Measurements from ENCODE around the gene ABAT.
"Not testable (repeated sequence)": the region's sequence is repeated elsewhere in the genome, so short reads cannot be mapped to it uniquely, and the experiment has no call there.

ABAT gene

GRCh38 chr16:8741636-8742035 is 67.2 kb downstream of the ABAT start:
- ChIA-PET CTCF (no interaction called here), POLR2A (ENCODE audit: low non-redundant PET) (no interaction called here)
- H3K27ac ChIP-seq: no peak overlapping the region
- DNase-seq (ENCODE audit: low spot score): no peak
- TF ChIP-seq CTCF (conservative IDR thresholded peaks at IDR 0.05; ENCODE audit: low read depth): no peak

GRCh38 chr16:8742068-8742467 is 67.7 kb downstream of the ABAT start:
- ChIA-PET CTCF (no interaction called here), POLR2A (ENCODE audit: low non-redundant PET) (no interaction called here)
- DNase-seq (ENCODE audit: low spot score): no peak
- H3K27ac ChIP-seq: no peak overlapping the region
- no peak for TF ChIP-seq CTCF (conservative IDR thresholded peaks at IDR 0.05; ENCODE audit: low read depth)

- POLR2A ChIA-PET (ENCODE audit: low non-redundant PET); CTCF ChIA-PET; H3K27ac ChIP-seq; DNase-seq (ENCODE audit: low spot score): not testable (repeated sequence)
Observed at GRCh38 chr16:8748944-8749343, 74.5 kb downstream of the ABAT start.

- POLR2A ChIA-PET (ENCODE audit: low non-redundant PET): no interaction called here
- H3K27ac ChIP-seq: peak overlapping the region; percentile 40
- CTCF ChIA-PET: interaction anchor here (0.6 kb wide), 1 partner anchor 298 kb away, joined by 3 read pairs; no protein-coding TSS in a partner anchor
- no peak for TF ChIP-seq CTCF (conservative IDR thresholded peaks at IDR 0.05; ENCODE audit: low read depth)
- peak; percentile 87 for DNase-seq (ENCODE audit: low spot score)
Observed at GRCh38 chr16:8751481-8752311, 77.3 kb downstream of the ABAT start.

- POLR2A ChIA-PET (ENCODE audit: low non-redundant PET): no interaction called here
Observed at GRCh38 chr16:8752706-8753105, 78.3 kb downstream of the ABAT start.

GRCh38 chr16:8753416-8754054 is 79.1 kb downstream of the ABAT start:
- ChIA-PET CTCF (no interaction called here), POLR2A (ENCODE audit: low non-redundant PET) (no interaction called here)
- no peak for TF ChIP-seq CTCF (conservative IDR thresholded peaks at IDR 0.05; ENCODE audit: low read depth)
- DNase-seq (ENCODE audit: low spot score): no peak
- no peak overlapping the region for H3K27ac ChIP-seq

More at GRCh38 chr16:8752706-8753105, 78.3 kb downstream of the ABAT start:
- peak overlapping the region; percentile 40; the same call in 1 of the 2 replicates for H3K27ac ChIP-seq
- no peak for TF ChIP-seq CTCF (conservative IDR thresholded peaks at IDR 0.05; ENCODE audit: low read depth)
- DNase-seq (ENCODE audit: low spot score): no peak
- CTCF ChIA-PET: no interaction called here

GRCh38 chr16:8756755-8757154 is 82.3 kb downstream of the ABAT start:
- ChIA-PET POLR2A (ENCODE audit: low non-redundant PET) (no interaction called here), CTCF (no interaction called here)
- DNase-seq (ENCODE audit: low spot score): peak; percentile 31
- TF ChIP-seq CTCF (conservative IDR thresholded peaks at IDR 0.05; ENCODE audit: low read depth): no peak
- H3K27ac ChIP-seq: peak overlapping the region; percentile 9; the same call in 1 of the 2 replicates
